Lung (tissue), 12 donors: ENCODE data around the gene GPR161. TPM values are rescaled to one million over a fixed set of nuclear protein-coding genes. Genes with fewer than 3 reads are reported as not detected.
"Not testable (repeated sequence)": the region's sequence is repeated elsewhere in the genome, so short reads cannot be mapped to it uniquely, and the experiment has no call there.

Experiments used
- ATAC-seq: fragments of 200-7000 bp; cut with Tn5 transposase; one replicate; pipeline ENCODE4 v1.9.1; 2020; ENCODE audit warnings: moderate number of reproducible peaks; ENCODE audit not compliant: insufficient read depth, low FRiP score
- DNase-seq, 3 donors: peaks; one replicate each; pipeline ENCODE4 v3.0.0-alpha.2; 2013 to 2017
- H3K27ac ChIP-seq, 2 donors: one replicate each; pipeline ENCODE4 v1.5.1; 2013; ENCODE audit warnings: mild to moderate bottlenecking in 2 of 2, moderate library complexity in 2 of 2, control low read depth in 1 of 2, inconsistent platforms in 1 of 2, low read depth in 1 of 2, low read length in 1 of 2
- H3K27me3 ChIP-seq, 3 donors: one replicate each; pipeline ENCODE4 v1.5.1; 2013; ENCODE audit warnings: low read length in 2 of 3; ENCODE audit not compliant: control insufficient read depth in 3 of 3, insufficient read depth in 3 of 3
- H3K36me3 ChIP-seq, 4 donors: one replicate each; pipeline ENCODE4 v1.5.1; 2013; ENCODE audit warnings: low read length in 4 of 4, mild to moderate bottlenecking in 1 of 4, moderate library complexity in 1 of 4; ENCODE audit not compliant: control insufficient read depth in 4 of 4, insufficient read depth in 4 of 4
- H3K4me1 ChIP-seq, 5 donors: one replicate each; pipeline ENCODE4 v1.5.1; 2013; ENCODE audit warnings: low read length in 5 of 5, mild to moderate bottlenecking in 2 of 5, moderate library complexity in 1 of 5; ENCODE audit not compliant: control insufficient read depth in 5 of 5, insufficient read depth in 5 of 5
- H3K4me3 ChIP-seq: one replicate; pipeline ENCODE4 v1.5.1; 2013; ENCODE audit warnings: mild to moderate bottlenecking, control low read depth, moderate library complexity
- H3K9ac ChIP-seq, 2 donors: one replicate each; pipeline ENCODE4 v1.5.1; 2013; ENCODE audit warnings: low read length in 2 of 2, control low read depth in 1 of 2; ENCODE audit not compliant: insufficient read depth in 1 of 2
- H3K9me3 ChIP-seq, 4 donors: one replicate each; pipeline ENCODE4 v1.5.1; 2013; ENCODE audit warnings: low read length in 3 of 4, mild to moderate bottlenecking in 1 of 4, moderate library complexity in 1 of 4; ENCODE audit not compliant: control insufficient read depth in 4 of 4, insufficient read depth in 3 of 4
- CTCF ChIP-seq: IDR thresholded peaks from 2 replicates; pipeline ENCODE4 v1.5.1; 2012; ENCODE audit warnings: mild to moderate bottlenecking; ENCODE audit errors: control extremely low read depth, extremely low read depth
- WGBS, 2 donors: extraction: QIAGEN DNeasy Blood & Tissue Kit; methylation state at CpG; one replicate each; pipeline ENCODE4 v1.1.7; 2013; 5-methylcytosine and 5-hydroxymethylcytosine counted together
- polyA plus RNA-seq, 2 donors: library from polyadenylated mRNA; stranded (reverse); fragments of 200-250 nt; gene quantifications; one replicate each; pipeline ENCODE4 v1.2.1, GENCODE V29; 2013
- total RNA-seq, 2 donors: library from RNA; depleted of rRNA in 1 of 2; stranded (reverse); fragments of >200 nt in 1 of 2; gene quantifications; one replicate each; pipeline ENCODE4 v1.2.1, GENCODE V29; 2014 to 2021
- donor health status: control.
- donor health status: control.
- donor health status: Bipolar disorder and iron deficiency.
- donor health status: healthy.
- donor health status: DM: yes; HTN: yes; CAD: no.

The GPR161 gene
- total and polyA plus RNA-seq, 4 donors = 2.8 to 15.0 (median 5.7) TPM

GRCh38 chr1:168064216-168064615 is 72.5 kb downstream of the GPR161 start:
- TF ChIP-seq CTCF = no peak
- DNase-seq = no peak
- ATAC-seq = no peak
- whole genome bisulfite sequencing, 2 donors = 96 to 100% methylated on average over 1 of the region's 1 CpG
- H3K4me3 ChIP-seq = no peak overlapping the region
- H3K4me1 ChIP-seq = no peaks in the 10 kb centered on the region
- H3K36me3 ChIP-seq = peaks cover 5 to 8% (median 7%) of the 10 kb centered on the region in 4 donors
- H3K27ac ChIP-seq = no peak overlapping the region
- no peaks in the 10 kb centered on the region for H3K27me3 ChIP-seq
- no peak overlapping the region for H3K9ac ChIP-seq
- no peaks in the 10 kb centered on the region for H3K9me3 ChIP-seq

GRCh38 chr1:168057921-168058320 is 78.8 kb downstream of the GPR161 start:
- ATAC-seq = no peak
- no peak overlapping the region for H3K27ac ChIP-seq
- 95 to 97% methylated on average over 2 of the region's 2 CpGs for WGBS, 2 donors

GRCh38 chr1:168057355-168057754 is 79.4 kb downstream of the GPR161 start:
- no peak overlapping the region for H3K27ac ChIP-seq
- 96 to 98% methylated on average over 1 of the region's 1 CpG for WGBS, 2 donors
- no peaks in the 10 kb centered on the region for H3K9me3 ChIP-seq
- no peak for TF ChIP-seq CTCF
- no peak for ATAC-seq
- H3K9ac ChIP-seq = no peak overlapping the region
- no peak overlapping the region for H3K4me3 ChIP-seq
- no peaks in the 10 kb centered on the region for H3K27me3 ChIP-seq
- H3K36me3 ChIP-seq = peaks cover 0 to 5% (median 4%) of the 10 kb centered on the region in 4 donors
- H3K4me1 ChIP-seq = peaks cover 0 to 14% (median 0%) of the 10 kb centered on the region in 5 donors
- DNase-seq = no peak

More at GRCh38 chr1:168057921-168058320, 78.8 kb downstream of the GPR161 start:
- H3K9ac ChIP-seq = no peak overlapping the region
- peaks cover 0 to 11% (median 0%) of the 10 kb centered on the region in 5 donors for H3K4me1 ChIP-seq
- no peak for TF ChIP-seq CTCF
- H3K4me3 ChIP-seq = no peak overlapping the region
- peaks cover 0 to 5% (median 4%) of the 10 kb centered on the region in 4 donors for H3K36me3 ChIP-seq
- no peaks in the 10 kb centered on the region for H3K27me3 ChIP-seq
- no peak for DNase-seq
- no peaks in the 10 kb centered on the region for H3K9me3 ChIP-seq

- not testable (repeated sequence) for DNase-seq, ATAC-seq, H3K9me3 ChIP-seq, H3K27me3 ChIP-seq, H3K4me3 ChIP-seq, H3K36me3 ChIP-seq, H3K9ac ChIP-seq, H3K27ac ChIP-seq
- H3K4me1 ChIP-seq = peaks cover 0 to 14% (median 0%) of the 10 kb centered on the region in 5 donors
- WGBS, 2 donors = 73 to 80% methylated on average over 23 to 31 of the region's 35 CpGs
Observed at GRCh38 chr1:168056152-168056551, 80.6 kb downstream of the GPR161 start.
